GM10248 (cell line): ENCODE results near the gene ADCY5.

Experiments used
- CTCF ChIA-PET: fragments of 300-600 bp; sonication (Branson Sonifier 250); formaldehyde crosslinking; extraction: SDS; loops from one replicate; lab custom pipeline; 2021; ENCODE audit warnings: antibody characterized with exemption; lab: Yijun Ruan, JAX
- POLR2A ChIA-PET: fragments of 350-650 bp; sonication (Branson Sonifier 250); formaldehyde crosslinking; extraction: SDS; loops from one replicate; lab custom pipeline; 2020; ENCODE audit warnings: antibody characterized with exemption; lab: Yijun Ruan, JAX
- DNase-seq: peaks from one replicate; pipeline ENCODE4 v3.0.0; 2012; ENCODE audit errors: extremely low spot score
- CTCF ChIP-seq: IDR thresholded peaks from 2 replicates; pipeline ENCODE4 v1.5.1; 2012; ENCODE audit warnings: mild to moderate bottlenecking, low read depth; ENCODE audit errors: extremely low read depth, missing control alignments, control extremely low read depth

The ADCY5 gene

GRCh38 chr3:123324880-123325765 lies 123.8 kb downstream of the ADCY5 start:
- no peak for DNase-seq
- CTCF ChIA-PET: interaction anchor here (0.8 to 4.7 kb wide), 6 partner anchors 10 to 235 kb away, joined by 5 to 49 read pairs (median 5); no protein-coding TSS in a partner anchor
- TF ChIP-seq CTCF: no peak
- POLR2A ChIA-PET: no interaction called here

GRCh38 chr3:123323781-123324180 lies 125.1 kb downstream of the ADCY5 start:
- ChIA-PET POLR2A (no interaction called here), CTCF (interaction anchor here (1.3 to 4.7 kb wide), 3 partner anchors 14 to 236 kb away, joined by 4 to 49 read pairs (median 4); no protein-coding TSS in a partner anchor)
- no peak for TF ChIP-seq CTCF
- DNase-seq: no peak

- DNase-seq: no peak
- ChIA-PET POLR2A (no interaction called here), CTCF (interaction anchor here (1.0 to 1.9 kb wide), 3 partner anchors 9 to 236 kb away, joined by 3 to 7 read pairs (median 4); no protein-coding TSS in a partner anchor)
- no peak for TF ChIP-seq CTCF
These were observed 126.0 kb downstream of the ADCY5 start for GRCh38 chr3:123322866-123323265.

GRCh38 chr3:123321806-123322205 lies 127.1 kb downstream of the ADCY5 start:
- no peak for DNase-seq
- TF ChIP-seq CTCF: no peak
- ChIA-PET POLR2A (no interaction called here), CTCF (interaction anchor here (1.0 to 1.9 kb wide), 4 partner anchors 8 to 237 kb away, joined by 3 to 7 read pairs (median 3); no protein-coding TSS in a partner anchor)

- no peak for DNase-seq
- POLR2A ChIA-PET: no interaction called here
- CTCF ChIA-PET: interaction anchor here (0.8 to 2.2 kb wide), 5 partner anchors 9 to 170 kb away, joined by 3 to 6 read pairs (median 3); no protein-coding TSS in a partner anchor
These were observed 128.7 kb downstream of the ADCY5 start for GRCh38 chr3:123320221-123320620.

More at GRCh38 chr3:123320221-123320620, 128.7 kb downstream of the ADCY5 start:
- TF ChIP-seq CTCF: no peak
